ENCODE measurements around the gene CBX1.

CBX1 gene

DNA sequence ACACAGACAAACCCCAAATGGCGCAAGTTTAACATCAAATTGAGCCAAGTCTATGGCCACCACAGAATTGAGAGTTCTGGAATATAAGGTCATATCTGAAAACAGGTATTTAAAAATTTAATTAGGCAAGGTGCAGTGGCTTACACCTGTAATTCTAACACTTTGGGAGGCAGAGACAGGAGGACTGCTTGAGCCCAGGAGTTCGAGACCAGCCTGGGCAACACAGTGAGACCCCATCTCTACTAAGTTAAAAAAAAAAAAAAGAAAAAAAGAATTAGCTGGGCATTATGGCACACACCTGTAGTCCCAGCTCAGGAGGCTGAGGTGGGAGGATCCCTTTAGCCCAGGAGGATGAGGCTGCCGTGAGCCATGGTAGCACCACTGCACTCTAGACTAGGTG, 34.0 kb downstream of the CBX1 start:
- no peak for DNase-seq (ENCODE audit: low read depth)
- H3K4me3 ChIP-seq (ENCODE audit: control insufficient read depth, low read depth, low read length), result no peak overlapping the region
- TF ChIP-seq, protein P1, sequence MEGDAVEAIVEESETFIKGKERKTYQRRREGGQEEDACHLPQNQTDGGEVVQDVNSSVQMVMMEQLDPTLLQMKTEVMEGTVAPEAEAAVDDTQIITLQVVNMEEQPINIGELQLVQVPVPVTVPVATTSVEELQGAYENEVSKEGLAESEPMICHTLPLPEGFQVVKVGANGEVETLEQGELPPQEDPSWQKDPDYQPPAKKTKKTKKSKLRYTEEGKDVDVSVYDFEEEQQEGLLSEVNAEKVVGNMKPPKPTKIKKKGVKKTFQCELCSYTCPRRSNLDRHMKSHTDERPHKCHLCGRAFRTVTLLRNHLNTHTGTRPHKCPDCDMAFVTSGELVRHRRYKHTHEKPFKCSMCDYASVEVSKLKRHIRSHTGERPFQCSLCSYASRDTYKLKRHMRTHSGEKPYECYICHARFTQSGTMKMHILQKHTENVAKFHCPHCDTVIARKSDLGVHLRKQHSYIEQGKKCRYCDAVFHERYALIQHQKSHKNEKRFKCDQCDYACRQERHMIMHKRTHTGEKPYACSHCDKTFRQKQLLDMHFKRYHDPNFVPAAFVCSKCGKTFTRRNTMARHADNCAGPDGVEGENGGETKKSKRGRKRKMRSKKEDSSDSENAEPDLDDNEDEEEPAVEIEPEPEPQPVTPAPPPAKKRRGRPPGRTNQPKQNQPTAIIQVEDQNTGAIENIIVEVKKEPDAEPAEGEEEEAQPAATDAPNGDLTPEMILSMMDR (IDR thresholded peaks at IDR 0.05; ENCODE audit: control insufficient read depth, insufficient read depth, low read depth, low read length, missing control alignments), result no peak

DNA sequence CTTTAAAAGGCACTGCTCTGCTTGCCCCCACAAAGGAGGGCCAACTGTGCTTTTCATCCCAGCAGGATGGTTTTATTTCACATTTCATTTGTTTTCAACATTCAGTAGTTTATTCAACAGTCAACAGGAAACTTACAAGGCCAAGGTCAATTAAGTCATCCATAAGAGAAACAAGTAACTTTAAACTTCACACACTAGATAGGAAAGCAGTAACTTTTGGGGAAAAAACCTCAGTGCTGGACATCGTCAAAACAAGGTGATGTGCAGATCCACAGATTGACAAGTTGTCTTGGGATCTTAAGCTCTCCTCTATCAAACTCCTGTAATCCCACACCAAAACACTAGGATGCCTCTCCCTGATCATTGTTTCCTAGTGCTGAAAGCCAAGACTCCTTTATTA, 34.6 kb downstream of the CBX1 start:
- TF ChIP-seq, protein P1 (IDR thresholded peaks at IDR 0.05; ENCODE audit: control insufficient read depth, insufficient read depth, low read depth, low read length, missing control alignments), result no peak
- H3K4me3 ChIP-seq (ENCODE audit: control insufficient read depth, low read depth, low read length), result no peak overlapping the region
- no peak for DNase-seq (ENCODE audit: low read depth)

DNA sequence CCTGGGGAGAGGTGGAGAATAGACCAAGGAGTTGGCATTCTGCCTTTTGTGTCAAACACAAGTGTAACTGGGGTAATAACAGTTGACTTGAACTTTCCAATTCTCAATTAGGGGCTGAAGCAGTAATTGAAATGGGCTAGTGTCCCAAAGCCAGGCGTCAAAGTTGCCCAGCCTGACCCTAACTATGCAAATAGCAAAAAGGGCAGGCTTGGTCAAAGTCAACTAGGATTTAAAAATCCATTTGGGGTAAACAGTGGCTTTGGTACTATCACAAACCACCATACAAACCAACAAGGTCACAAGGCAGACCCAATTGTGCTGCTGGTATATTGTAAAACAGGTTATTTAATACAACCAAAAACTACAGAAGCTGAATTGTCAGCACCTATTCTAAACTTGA, 35.1 kb downstream of the CBX1 start:
- H3K4me3 ChIP-seq (ENCODE audit: control insufficient read depth, low read depth, low read length), result no peak overlapping the region
- TF ChIP-seq, protein P1 (IDR thresholded peaks at IDR 0.05; ENCODE audit: control insufficient read depth, insufficient read depth, low read depth, low read length, missing control alignments), result no peak
- no peak for DNase-seq (ENCODE audit: low read depth)

DNA sequence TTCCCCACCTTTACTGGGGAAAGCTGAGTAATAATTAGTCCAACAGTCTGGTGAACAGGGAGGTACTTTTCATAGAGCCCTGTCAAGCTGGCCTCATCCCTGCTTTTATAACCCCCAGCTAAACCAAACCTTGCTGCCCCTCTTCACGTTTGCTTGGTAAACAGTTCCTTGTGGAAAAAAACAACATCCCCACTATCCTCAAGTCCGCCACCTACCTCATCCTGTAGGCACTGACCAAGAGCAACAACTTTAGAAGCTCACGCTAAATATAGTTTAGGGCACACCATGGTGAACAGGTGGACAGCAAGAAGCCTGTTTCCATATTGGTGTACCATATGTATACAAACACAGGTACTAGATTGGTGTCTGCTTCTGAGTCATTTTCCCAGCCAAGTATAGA, 36.6 kb downstream of the CBX1 start:
- no peak for DNase-seq (ENCODE audit: low read depth)
- no peak overlapping the region for H3K4me3 ChIP-seq (ENCODE audit: control insufficient read depth, low read depth, low read length)

DNA sequence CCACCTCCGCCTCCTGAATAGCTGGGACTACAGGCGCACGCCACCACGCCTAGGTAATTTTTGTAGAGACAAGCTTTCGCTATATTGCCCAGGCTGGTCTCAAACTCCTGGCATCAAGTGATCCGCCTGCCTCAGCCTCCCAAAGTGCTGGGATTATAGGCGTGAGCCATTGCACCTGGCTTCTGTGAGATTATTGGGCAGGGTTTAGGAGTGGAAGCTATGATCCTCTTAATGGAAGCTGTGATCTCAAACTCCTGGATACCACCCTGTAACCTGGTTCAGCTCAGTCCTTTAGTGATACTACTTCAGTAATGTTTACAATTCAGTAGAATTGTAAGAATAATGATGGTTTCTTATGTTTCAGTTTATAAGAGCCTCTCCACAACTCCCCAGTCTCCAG, 39.0 kb downstream of the CBX1 start:
- no peak overlapping the region for H3K4me3 ChIP-seq (ENCODE audit: control insufficient read depth, low read depth, low read length)
- DNase-seq (ENCODE audit: low read depth), result no peak
- TF ChIP-seq, protein P1 (IDR thresholded peaks at IDR 0.05; ENCODE audit: control insufficient read depth, insufficient read depth, low read depth, low read length, missing control alignments), result no peak

More for the DNA sequence above, 36.6 kb downstream of the CBX1 start:
- TF ChIP-seq, protein P1 (IDR thresholded peaks at IDR 0.05; ENCODE audit: control insufficient read depth, insufficient read depth, low read depth, low read length, missing control alignments), result no peak

DNA sequence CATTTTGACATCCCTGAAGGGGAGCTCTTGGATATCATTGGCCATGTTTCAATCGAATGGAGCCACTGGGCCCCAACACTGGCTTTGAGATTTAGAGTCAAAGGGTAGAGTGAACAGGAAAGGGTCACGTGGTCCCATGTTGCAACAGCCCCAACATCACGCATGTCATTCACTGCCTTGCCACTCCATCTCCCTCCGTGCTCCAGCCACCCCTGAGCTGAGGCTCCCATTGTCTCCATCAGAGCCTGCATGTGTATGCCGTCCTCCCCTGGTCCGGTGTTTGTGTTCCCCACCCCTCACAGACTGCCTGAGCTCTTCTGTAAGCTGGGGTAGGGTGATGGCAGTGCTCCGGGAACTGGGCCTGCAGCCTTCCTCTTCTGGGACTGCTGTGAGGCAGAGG, 41.0 kb downstream of the CBX1 start:
- TF ChIP-seq, protein P1 (IDR thresholded peaks at IDR 0.05; ENCODE audit: control insufficient read depth, insufficient read depth, low read depth, low read length, missing control alignments), result no peak
- no peak overlapping the region for H3K4me3 ChIP-seq (ENCODE audit: control insufficient read depth, low read depth, low read length)
- DNase-seq (ENCODE audit: low read depth), result no peak

DNA sequence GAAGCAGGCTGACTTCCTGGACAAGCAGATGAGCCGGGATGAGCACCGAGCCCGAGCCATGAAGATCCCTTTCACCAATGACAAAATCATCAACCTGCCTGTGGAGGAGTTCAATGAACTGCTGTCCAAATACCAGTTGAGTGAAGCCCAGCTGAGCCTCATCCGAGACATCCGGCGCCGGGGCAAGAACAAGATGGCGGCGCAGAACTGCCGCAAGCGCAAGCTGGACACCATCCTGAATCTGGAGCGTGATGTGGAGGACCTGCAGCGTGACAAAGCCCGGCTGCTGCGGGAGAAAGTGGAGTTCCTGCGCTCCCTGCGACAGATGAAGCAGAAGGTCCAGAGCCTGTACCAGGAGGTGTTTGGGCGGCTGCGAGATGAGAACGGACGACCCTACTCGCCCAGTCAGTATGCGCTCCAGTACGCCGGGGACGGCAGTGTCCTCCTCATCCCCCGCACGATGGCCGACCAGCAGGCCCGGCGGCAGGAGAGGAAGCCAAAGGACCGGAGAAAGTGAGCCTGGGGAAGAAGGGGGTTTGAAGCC, 42.1 kb downstream of the CBX1 start:
- TF ChIP-seq, protein P1 (IDR thresholded peaks at IDR 0.05; ENCODE audit: control insufficient read depth, insufficient read depth, low read depth, low read length, missing control alignments), result no peak
- no peak overlapping the region for H3K4me3 ChIP-seq (ENCODE audit: control insufficient read depth, low read depth, low read length)
- no peak for DNase-seq (ENCODE audit: low read depth)
